Measurements from ENCODE around the gene TRIM39.

Gene TRIM39

DNA sequence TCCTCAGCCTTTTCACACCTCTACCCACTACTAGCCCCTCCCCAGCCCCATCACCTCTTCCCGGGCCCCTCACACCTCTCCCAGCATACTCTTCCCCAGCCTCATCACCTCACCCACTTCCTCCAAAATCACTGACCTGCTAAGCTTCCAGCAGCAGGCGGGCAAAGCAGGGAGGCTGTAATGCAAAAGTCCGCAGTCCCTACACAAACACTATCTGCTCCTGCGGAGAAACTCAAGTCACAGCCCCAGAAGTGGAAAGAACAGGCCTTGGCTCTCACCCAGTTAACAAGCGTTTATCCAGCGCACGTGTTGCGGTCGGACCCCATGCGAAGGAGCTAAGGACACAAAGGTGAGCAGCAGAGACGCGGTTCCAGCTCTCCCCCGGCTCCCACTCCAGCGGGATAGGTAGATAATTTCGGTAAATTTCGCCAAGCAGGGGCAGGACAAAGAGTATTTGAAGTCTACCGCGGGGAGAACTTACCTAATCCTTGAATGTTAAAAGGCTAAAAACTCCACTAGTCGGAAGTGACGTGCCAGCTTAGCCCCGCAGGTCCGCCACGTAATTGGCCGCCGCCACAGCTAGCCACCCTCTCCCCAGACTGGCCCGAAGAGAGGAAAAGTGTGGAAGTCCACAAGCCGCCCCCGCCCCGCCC, 728 bp upstream of the TRIM39 start:
- intact Hi-C loops (cut with DNase I) = loop anchor here (5.0 kb wide), 2 partner anchors 114 to 264 kb away; partner anchors contain the start of genes POLR1H and TRIM26
- DNase-seq = peak in 6 of 10 donors; percentile 15 to 74 (median 42)

DNA sequence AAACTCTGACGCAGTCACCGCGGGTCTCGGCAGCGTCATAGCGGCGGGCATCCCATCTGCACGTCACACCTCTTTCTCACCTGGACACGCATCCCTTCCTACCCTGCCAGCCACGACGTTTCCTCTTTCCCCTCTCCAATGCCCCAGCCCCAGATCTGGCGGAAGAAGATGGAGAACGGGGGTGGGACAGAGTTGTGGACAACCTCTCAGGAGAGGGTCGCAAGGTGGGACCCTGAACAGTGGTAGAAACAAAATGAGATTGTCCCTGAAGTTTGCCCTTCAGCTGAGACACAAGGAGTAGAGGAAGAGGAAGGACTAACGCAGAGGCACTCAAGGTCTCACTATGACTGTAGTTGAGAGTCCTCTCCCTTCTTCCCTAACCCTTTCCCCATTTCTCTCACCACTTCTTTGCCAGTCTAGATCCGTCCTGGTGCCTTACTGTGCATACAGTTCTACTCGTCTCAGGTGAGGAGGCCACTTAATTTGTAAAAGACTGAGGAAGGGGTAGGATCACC, 562 bp downstream of the TRIM39 start:
- no peak for DNase-seq
- intact Hi-C loops (cut with DNase I) = loop anchor here (1.0 to 5.0 kb wide), 3 partner anchors 18 to 265 kb away; partner anchors contain the start of genes POLR1H, RPP21 and TRIM26

DNA sequence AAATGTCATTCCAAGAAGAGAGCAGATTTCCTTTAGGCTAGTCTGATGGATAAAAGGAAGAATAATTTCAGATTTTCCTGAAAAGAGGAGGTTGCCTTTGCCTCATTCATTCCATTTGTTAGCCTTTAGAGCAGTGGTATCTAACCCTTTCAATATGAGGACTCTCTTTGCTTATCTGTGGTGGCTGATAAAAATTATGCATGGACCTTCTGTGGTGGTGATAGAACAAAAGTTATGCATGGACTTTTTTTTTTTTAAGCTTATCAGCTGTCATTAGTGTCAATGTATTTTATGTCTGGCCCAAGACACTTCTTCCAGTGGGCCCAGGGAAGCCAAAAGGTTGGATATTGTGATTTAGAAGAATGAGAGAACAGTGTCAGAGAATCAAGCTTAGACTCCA, 1.7 kb downstream of the TRIM39 start:
- DNase-seq = no peak
- intact Hi-C loops (cut with DNase I) = loop anchor here (5.0 kb wide), 2 partner anchors 116 to 266 kb away; partner anchors contain the start of genes POLR1H and TRIM26

DNA sequence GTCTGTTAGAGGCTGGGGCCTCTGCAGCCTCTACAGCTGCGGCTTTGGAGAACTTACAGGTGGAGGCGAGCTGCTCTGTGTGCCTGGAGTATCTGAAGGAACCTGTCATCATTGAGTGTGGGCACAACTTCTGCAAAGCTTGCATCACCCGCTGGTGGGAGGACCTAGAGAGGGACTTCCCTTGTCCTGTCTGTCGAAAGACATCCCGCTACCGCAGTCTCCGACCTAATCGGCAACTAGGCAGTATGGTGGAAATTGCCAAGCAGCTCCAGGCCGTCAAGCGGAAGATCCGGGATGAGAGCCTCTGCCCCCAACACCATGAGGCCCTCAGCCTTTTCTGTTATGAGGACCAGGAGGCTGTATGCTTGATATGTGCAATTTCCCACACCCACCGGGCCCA, 2.6 kb downstream of the TRIM39 start:
- peak in 1 of 10 donors; percentile 68 for DNase-seq
- intact Hi-C loops (cut with DNase I) = loop anchor here (5.0 kb wide), 2 partner anchors 117 to 267 kb away; partner anchors contain the start of genes POLR1H and TRIM26

DNA sequence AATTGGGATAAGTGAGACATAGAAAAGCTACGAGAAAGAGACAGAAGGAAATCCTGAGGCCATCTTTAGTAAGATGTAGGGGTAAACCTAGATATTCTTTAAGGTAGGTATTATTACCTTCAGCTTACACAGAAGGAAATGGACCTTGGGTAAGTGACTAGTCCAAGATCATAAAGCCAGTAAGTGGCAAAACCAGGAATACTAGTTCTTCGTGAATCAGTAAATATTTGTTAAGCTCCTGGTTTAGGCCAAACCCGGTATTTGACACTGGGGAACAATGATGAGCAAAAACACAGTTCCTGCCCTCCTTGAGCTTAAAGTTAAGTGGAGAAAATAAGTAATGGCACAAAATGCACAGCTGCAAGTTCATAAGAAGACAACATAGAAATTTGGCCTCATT, 5.3 kb downstream of the TRIM39 start:
- intact Hi-C loops (cut with DNase I) = no loop called here
- DNase-seq = no peak

DNA sequence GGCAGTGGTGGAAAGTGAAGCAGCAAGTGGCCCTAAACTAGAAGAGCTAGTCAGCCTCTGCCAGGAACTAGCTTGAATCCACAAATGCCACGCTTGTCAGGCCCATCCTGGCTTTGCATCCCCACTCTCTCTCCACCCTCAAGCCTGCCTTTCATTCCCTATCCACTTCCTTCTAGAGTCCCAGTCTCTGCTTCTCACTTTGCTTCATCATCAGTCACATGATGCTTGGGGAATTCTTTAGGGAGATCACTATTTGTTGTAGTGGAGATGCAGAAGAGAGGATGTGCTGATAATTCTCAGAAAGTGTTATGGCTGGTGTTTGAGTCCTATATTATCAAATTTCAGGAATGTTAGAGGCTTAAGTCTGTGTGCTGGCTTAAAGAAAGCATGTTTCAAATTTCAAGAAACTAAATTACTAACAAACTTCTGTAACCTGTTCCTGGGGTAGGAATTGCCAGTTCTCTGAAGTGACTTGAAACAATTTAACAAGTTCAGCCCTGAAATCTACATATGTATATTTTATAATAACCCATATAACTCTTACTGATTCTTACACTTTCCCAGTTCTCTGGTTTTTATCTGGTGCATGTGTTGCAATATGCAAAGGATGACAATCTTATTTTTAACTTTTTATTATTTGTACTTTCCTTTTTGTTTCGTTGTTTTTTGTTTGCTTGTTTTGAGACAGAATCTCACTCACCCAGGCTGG, 7.5 kb downstream of the TRIM39 start:
- intact Hi-C loops (cut with DNase I) = no loop called here
- DNase-seq = no peak

DNA sequence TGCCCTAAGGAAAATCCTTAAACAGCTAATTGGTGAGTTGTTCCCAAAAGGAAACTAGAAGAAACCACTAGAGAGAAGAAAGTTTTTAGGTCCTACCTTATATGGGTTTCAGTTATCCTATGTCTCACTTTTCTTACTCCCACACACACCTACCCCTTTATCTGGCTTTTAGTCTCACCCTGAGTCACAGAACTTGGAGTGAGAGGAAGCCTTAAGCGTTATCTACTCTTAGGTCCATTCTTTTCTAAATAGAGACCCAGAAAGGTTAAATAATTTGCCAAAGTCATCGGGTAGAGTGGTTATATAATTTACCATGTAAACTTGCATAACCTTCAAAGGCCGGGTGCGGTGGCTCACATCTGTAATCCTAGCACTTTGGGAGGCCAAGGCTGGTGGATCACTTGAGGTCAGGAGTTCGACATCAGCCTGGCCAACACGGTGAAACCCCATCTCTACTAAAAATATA, 13.9 kb downstream of the TRIM39 start:
- DNase-seq = no peak
- intact Hi-C loops (cut with DNase I) = loop anchor here (5.0 kb wide), 1 partner anchor 342 kb away; no protein-coding TSS in a partner anchor

DNA sequence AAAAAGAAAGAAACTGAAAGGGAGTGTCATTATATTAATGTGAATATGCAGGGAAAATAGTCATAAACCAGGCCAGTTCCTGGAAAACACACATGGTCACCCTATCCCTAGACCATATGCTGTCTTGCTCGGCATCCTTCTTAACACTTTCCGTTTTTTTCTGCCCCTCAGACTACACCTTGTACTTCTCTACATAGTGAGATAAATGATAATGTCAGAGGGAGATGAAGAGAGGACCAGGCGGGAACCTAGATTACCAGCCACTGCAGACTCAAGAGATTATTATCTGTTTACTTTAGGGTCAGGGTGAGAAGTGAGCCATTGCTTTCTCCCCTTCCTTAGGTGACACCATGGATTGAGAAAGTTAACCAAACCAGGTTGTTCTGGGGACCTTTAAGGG, 14.5 kb downstream of the TRIM39 start:
- intact Hi-C loops (cut with DNase I) = loop anchor here (5.0 kb wide), 1 partner anchor 341 kb away; no protein-coding TSS in a partner anchor
- DNase-seq = no peak

DNA sequence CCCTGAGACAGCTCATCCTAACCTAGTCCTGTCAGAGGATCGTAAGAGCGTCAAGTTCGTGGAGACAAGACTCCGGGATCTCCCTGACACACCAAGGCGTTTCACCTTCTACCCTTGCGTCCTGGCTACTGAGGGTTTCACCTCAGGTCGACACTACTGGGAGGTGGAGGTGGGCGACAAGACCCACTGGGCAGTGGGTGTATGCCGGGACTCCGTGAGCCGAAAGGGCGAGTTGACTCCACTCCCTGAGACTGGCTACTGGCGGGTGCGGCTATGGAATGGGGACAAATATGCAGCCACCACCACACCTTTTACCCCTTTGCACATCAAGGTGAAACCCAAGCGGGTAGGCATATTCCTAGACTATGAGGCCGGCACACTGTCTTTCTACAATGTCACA, 15.0 kb downstream of the TRIM39 start:
- DNase-seq = peak in 1 of 10 donors; percentile 77
- intact Hi-C loops (cut with DNase I) = loop anchor here (5.0 kb wide), 1 partner anchor 341 kb away; no protein-coding TSS in a partner anchor

DNA sequence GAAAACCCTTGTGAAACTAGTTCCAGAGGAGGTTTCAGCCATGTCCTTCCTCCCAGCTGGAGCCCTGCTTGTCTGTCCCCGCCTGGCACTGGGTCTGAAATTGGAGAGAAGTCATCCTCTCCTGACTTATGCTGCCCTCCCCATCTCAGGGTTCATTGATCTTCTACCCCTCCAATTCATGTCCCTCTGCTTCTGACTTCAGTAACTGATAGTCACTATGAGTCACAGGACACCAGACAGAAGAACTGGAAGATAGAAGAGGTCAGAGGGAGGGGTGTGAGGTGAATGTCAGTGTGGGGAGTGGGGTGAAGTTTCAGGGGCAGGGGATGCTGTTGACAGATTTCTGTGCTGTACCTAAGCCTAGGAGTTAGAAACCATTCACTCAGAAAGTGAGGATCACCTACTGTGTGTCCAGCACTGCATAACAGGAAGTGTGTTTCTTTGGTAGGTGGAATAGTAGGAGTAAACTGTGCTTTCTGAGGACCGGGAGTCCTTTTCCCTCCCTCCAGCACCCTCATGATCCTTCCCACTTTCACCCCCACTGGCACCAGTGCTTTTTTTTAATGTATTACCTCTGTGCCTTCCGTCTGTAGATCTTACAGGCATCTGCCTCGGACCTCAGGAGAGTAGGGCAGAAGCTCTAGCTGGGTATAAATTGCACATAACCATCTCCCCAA, 17.6 kb downstream of the TRIM39 start:
- intact Hi-C loops (cut with DNase I) = loop anchor here (5.0 kb wide), 1 partner anchor 338 kb away; no protein-coding TSS in a partner anchor
- DNase-seq = no peak

DNA sequence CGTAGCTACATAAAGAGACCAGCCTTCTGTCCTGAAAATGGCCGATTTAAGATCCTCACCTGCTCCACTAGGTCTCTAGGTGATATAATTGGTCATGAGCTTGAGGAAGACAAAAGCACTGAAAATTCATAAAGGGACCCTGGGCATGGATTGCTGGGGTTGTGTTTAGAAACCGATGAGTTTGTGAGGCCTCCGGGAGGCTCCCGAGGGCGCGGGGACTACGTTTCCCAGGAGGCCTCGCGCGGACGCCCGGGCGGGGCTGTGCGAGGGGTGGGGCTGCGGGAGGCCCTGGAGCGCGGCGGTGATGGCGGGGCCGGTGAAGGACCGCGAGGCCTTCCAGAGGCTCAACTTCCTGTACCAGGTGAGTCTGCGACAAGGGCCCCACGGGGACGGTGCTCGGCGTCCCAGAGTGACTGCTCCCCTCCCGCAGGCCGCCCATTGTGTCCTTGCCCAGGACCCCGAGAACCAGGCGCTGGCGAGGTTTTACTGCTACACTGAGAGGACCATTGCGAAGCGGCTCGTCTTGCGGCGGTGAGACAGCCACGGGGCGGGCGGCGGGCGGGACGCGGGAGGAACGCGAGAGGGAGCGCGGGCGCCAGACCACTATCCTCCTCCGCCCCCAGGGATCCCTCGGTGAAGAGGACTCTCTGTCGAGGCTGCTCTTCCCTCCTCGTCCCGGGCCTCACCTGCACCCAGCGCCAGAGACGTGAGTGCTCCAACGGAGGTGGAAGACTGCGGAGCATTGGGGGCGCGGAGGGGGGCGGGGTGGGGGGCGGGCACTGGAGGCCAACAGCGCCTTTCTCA, 18.3 kb downstream of the TRIM39 start, which contains the start of gene RPP21:
TSS of gene RPP21 (plus strand) at position 289 of the 804 bp plus-strand sequence. CDS start at position 305, 16 bp downstream.
- intact Hi-C loops (cut with DNase I) = loop anchor here (1.0 to 5.0 kb wide), 3 partner anchors 18 to 337 kb away; partner anchors contain the start of gene TRIM26
- peak; percentile 81 to 99 (median 91) for DNase-seq

DNA sequence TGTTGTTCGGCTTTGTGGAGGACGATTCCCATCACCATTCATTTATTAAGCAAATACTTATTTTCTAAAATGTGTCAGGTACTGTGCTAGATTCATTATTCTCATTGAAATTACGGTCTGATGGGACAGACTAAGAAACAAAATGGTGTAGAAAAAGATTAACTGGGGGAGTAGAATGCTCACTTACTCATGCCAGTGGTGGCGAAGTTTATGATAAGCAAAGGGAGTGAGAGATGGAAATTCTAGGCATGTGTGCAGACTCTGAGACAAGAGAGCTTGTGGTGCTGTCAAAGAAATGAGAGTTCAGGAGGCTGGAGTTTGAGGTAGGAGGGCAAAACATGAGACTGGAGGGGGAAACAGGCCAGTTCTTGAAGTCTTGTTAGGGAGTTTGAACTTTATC, 19.1 kb downstream of the TRIM39 start:
- intact Hi-C loops (cut with DNase I) = loop anchor here (1.0 to 5.0 kb wide), 2 partner anchors 19 to 134 kb away; partner anchors contain the start of gene TRIM26
- DNase-seq = no peak

DNA sequence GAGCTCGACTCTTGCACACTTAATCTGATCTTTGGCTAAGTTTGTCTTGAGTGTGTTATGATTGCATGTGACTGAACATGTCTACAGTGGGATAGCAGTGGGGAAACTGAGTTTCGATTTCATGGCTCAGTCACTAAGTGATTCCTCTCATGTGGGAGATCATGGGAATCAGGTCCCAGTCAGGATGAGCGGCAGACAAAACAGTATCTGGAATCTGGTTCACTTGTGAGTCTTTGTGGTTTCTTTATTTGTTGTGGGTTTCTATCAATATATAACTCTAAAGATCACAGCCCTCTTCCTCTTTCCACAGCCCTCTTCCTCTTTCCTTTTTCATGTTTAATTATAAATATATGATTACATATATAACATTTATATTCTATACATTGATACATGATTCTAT, 22.2 kb downstream of the TRIM39 start:
- intact Hi-C loops (cut with DNase I) = loop anchor here (5.0 kb wide), 1 partner anchor 137 kb away; the partner anchor contains the start of gene TRIM26
- no peak for DNase-seq

DNA sequence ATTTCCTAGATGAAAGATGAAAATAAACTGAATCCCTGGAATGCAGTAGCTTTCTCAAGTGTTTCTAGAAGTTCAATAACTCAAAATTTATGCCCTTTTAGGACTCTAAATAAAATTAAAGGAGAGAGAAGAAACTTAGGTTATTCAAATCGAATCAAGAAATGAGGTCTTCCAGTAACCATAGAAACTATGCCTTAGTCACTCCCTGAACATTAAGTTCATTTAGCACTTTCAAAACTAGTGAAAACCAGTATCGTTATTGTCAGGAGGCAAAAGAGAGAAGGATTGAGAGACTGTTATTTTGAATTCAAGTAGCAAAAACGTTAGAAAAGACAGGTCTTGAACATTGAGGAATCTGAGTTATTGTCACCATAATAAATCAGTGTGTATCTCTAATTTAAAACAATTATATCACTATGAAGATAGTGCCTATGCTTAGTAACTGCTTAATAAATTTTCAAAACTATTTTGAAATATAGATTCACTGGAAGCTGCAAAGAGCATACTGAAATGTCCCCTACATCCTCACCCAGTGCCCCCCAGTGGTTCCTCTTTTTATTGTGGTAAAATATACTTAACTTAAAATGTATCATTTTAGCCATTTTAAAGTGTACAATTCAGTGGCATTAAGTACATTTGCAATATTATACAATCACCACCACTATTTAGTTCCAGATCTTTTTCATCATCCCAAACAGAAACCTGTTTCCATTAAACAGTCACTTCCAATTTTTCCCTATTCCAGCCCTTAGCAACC, 22.9 kb downstream of the TRIM39 start:
- intact Hi-C loops (cut with DNase I) = loop anchor here (5.0 kb wide), 1 partner anchor 137 kb away; the partner anchor contains the start of gene TRIM26
- no peak for DNase-seq

DNA sequence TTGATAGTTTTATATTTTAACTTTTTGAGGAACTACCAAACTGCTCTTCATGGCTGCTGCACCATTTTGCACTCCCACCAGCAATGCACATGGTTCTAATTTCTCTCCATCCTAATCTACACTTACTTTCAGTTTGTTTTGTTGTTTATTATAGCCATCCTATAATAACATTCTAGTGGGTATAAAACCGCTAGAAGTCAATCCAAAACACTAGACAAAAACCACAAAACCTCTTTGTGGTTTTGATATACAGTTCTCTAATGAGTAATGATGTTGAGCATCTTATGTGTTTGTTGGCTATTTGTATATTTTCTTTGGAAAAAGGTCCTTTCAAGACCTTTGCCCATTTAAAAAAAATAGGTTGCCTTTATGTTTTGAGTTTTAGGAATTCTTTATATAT, 23.8 kb downstream of the TRIM39 start:
- intact Hi-C loops (cut with DNase I) = no loop called here
- DNase-seq = no peak

DNA sequence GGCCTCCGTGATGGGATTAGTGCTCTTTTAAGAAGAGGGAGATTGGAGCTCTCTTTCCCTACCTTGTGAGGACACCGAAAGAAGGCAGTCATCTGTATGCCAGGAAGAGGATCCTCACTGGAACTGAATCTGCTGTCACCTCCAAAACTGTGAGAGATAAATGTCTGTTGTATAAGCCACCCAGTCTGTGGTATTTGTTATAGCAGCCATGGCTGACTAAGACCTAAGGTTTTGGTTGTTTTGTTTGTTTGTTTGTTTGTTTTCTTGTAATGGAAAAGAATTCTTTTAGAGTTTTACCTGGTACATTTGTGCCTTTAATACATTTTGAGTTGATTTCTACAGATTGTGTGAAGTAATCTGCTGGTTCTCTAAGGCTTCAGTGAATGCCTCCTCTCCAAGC, 25.8 kb downstream of the TRIM39 start:
- DNase-seq = no peak
- intact Hi-C loops (cut with DNase I) = no loop called here

DNA sequence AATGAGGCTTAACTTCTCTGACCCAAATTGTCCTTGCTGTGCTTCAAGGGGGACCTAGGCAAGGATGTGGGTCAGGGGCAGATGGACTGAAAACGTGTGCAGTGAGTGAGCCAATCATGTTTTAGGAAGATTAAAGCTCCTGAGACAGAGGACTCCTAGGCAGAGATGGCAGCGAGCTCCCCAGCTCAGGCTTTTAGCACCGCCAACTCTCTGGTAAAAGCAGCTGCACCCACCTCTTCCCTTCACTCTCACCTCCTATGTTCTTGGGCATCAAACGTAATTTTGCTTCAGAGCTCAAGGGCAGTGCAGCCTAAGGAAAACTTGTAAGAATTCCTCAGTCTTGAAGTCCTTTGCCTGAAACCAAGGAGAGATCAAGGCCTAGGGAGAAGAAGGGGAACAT, 28.6 kb downstream of the TRIM39 start:
- intact Hi-C loops (cut with DNase I) = loop anchor here (5.0 kb wide), 1 partner anchor 42 kb away; no protein-coding TSS in a partner anchor
- no peak for DNase-seq

DNA sequence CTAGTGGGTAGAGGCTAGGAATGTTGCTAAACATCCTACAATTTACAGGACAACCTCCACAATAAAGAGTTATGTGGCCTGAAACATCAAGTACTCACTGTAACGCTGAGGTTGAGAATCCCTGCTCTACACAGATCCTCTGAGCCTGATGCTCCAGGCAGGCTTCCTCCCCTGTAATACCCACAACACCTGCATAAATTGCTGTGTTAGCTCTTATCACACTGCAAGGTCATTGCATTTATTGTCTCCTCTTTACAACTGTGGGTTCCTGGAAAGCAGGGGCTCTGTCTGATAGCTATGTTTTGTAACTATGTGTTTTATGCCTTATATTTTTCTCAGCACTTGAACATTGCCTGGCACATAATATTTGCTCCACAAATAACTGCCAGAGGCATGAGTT, 29.8 kb downstream of the TRIM39 start:
- intact Hi-C loops (cut with DNase I) = loop anchor here (5.0 kb wide), 1 partner anchor 41 kb away; no protein-coding TSS in a partner anchor
- no peak for DNase-seq
